Measurements from ENCODE around the gene DNPH1. TPM values are rescaled to one million over a fixed set of nuclear protein-coding genes. Genes with fewer than 3 reads are reported as not detected.

DNPH1 gene
- total and polyA plus RNA-seq, 2 donors (not counting 3 experiments of a cell fraction or from before 2014, with no cell fraction given) = 37.7 to 120 TPM

DNA sequence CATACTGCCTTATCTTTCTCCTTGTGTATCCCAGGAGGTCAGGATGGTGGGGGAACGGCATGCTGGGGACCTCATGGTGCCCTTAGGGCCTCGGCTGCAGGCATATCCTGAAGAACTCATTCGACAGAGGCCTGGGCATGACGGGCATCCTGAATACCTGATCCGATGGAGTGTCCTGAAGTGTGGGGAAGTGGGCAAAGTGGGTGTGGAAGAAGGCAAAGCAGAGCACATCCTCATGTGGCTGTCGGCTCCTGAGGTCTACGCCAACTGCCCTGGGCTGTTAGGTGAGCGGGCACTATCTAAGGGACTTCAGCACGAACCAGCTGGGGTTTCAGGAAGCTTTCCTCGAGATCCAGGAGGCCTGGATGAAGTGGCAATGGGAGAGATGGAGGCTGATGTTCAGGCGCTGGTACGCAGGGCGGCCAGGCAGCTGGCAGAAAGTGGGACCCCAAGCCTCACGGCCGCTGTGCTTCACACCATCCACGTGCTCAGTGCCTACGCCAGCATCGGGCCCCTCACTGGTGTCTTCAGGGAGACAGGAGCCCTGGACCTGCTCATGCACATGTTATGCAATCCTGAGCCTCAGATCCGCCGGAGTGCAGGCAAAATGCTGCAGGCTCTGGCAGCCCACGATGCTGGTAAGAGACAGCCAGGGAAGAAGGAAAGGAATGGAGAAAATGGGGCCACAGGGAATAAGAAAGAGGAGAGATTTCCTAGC is 44.9 kb downstream of the DNPH1 start:
- Histone ChIP-seq H4K20me1 (replicated peaks; ENCODE audit: control insufficient read depth, extremely low read depth, insufficient read depth, low read length) (no peaks in the 10 kb centered on the region), H2AFZ (ENCODE audit: low read depth, low read length) (no peak overlapping the region), H3K4me2 (ENCODE audit: insufficient read depth, low read length) (no peak overlapping the region), H3K4me3 (replicated peaks in 1 of 3; ENCODE audit: insufficient read depth in 1 of 3, low read depth in 1 of 3, low read length in 3 of 3) (no peak overlapping the region), H3K27ac (ENCODE audit: insufficient read depth, low read depth, low read length) (no peak overlapping the region), H3K9me3 (replicated peaks; ENCODE audit: control insufficient read depth, insufficient read depth, low read length) (no peaks in the 10 kb centered on the region), H3K36me3 (ENCODE audit: control insufficient read depth in 2 of 2, extremely low read depth in 1 of 2, insufficient read depth in 2 of 2, low read length in 2 of 2) (peaks cover 3 to 26% of the 10 kb centered on the region in 2 experiments), H3K79me2 (ENCODE audit: control insufficient read depth, insufficient read depth, low read length) (peaks cover 2% of the 10 kb centered on the region), H3K9me1 (replicated peaks; ENCODE audit: control insufficient read depth, extremely low read depth, insufficient read depth, low read length) (no peaks in the 10 kb centered on the region), H3K27me3 (ENCODE audit: control insufficient read depth in 2 of 2, insufficient read depth in 2 of 2, low read length in 2 of 2) (no peaks in the 10 kb centered on the region), H3K4me1 (ENCODE audit: control insufficient read depth, extremely low read depth, insufficient read depth, low read length) (peaks cover 17% of the 10 kb centered on the region), H3K9ac (replicated peaks; ENCODE audit: extremely low read depth, insufficient read depth, low read length) (no peak overlapping the region)
- DNase-seq (ENCODE audit: low read depth, low spot score) (no peak), FAIRE-seq (no peak)
- CTCF ChIA-PET = no interaction called here
- dilution Hi-C loops (cut with MboI; ENCODE audit: extremely low pct_ligation_motif_present, low sequenced_read_pairs) = no loop called here
- no peak for TF ChIP-seq FOS (IDR thresholded peaks at IDR 0.05; ENCODE audit: borderline replicate concordance, insufficient read depth, low read length)
- TF ChIP-seq, protein P1, sequence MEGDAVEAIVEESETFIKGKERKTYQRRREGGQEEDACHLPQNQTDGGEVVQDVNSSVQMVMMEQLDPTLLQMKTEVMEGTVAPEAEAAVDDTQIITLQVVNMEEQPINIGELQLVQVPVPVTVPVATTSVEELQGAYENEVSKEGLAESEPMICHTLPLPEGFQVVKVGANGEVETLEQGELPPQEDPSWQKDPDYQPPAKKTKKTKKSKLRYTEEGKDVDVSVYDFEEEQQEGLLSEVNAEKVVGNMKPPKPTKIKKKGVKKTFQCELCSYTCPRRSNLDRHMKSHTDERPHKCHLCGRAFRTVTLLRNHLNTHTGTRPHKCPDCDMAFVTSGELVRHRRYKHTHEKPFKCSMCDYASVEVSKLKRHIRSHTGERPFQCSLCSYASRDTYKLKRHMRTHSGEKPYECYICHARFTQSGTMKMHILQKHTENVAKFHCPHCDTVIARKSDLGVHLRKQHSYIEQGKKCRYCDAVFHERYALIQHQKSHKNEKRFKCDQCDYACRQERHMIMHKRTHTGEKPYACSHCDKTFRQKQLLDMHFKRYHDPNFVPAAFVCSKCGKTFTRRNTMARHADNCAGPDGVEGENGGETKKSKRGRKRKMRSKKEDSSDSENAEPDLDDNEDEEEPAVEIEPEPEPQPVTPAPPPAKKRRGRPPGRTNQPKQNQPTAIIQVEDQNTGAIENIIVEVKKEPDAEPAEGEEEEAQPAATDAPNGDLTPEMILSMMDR (IDR thresholded peaks at IDR 0.05; ENCODE audit: extremely low read depth in 1 of 2, insufficient read depth in 1 of 2, low read depth in 1 of 2, low read length in 2 of 2) = no peak
- TF ChIP-seq GATA2 (IDR thresholded peaks at IDR 0.05; ENCODE audit: insufficient read depth, insufficient read length, low read depth, low read length) = no peak
- TF ChIP-seq MYC (IDR thresholded peaks at IDR 0.05; ENCODE audit: low read depth, low read length) = no peak
- no peak for TF ChIP-seq JUN (IDR thresholded peaks at IDR 0.05; ENCODE audit: borderline replicate concordance, insufficient read depth, insufficient read length, low read depth)
- TF ChIP-seq, protein P2, sequence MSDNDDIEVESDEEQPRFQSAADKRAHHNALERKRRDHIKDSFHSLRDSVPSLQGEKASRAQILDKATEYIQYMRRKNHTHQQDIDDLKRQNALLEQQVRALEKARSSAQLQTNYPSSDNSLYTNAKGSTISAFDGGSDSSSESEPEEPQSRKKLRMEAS (IDR thresholded peaks at IDR 0.05; ENCODE audit: insufficient read depth, insufficient read length) = no peak
- TF ChIP-seq POLR2AphosphoS5 (IDR thresholded peaks at IDR 0.05; ENCODE audit: insufficient read depth, low read depth, low read length) = no peak
- no peak for TF ChIP-seq EZH2 (IDR thresholded peaks at IDR 0.05; ENCODE audit: borderline replicate concordance, low read depth, low read length, severe bottlenecking)
- POLR2A ChIA-PET = no interaction called here
- intact Hi-C loops (cut with micrococcal nuclease) = no loop called here
- BruUV-seq (replicated peaks) = no TSS peak
